H9 (cell line): ENCODE results near the gene MRPL21. TPM values are rescaled to one million over a fixed set of nuclear protein-coding genes. Genes with fewer than 3 reads are reported as not detected.

Source experiments
- DNase-seq: peaks from one replicate; pipeline ENCODE4 v3.0.0-alpha.2; 2017
- H2AFZ ChIP-seq: one replicate; pipeline ENCODE4 v1.6.1; 2013; ENCODE audit warnings: mild to moderate bottlenecking, low read length, control low read depth, moderate library complexity
- H2AK5ac ChIP-seq: 2 replicates; pipeline ENCODE4 v1.6.1; 2013; ENCODE audit warnings: low read length, control low read depth, mixed read lengths; ENCODE audit not compliant: insufficient read length
- H2BK120ac ChIP-seq: one replicate; pipeline ENCODE4 v1.6.1; 2013; ENCODE audit warnings: low read depth, mild to moderate bottlenecking, low read length, control low read depth, inconsistent platforms; ENCODE audit not compliant: poor library complexity, severe bottlenecking
- H2BK12ac ChIP-seq: 2 replicates; pipeline ENCODE4 v1.6.1; 2013; ENCODE audit warnings: low read length, control low read depth, mixed read lengths, low read depth; ENCODE audit not compliant: insufficient read length
- H2BK15ac ChIP-seq: 2 replicates; pipeline ENCODE4 v1.6.1; 2013; ENCODE audit warnings: low read depth, low read length, control low read depth
- H2BK20ac ChIP-seq: one replicate; pipeline ENCODE4 v1.6.1; 2013; ENCODE audit warnings: low read depth, mild to moderate bottlenecking, low read length, control low read depth, inconsistent platforms; ENCODE audit not compliant: poor library complexity, severe bottlenecking
- H2BK5ac ChIP-seq: 2 replicates; pipeline ENCODE4 v1.6.1; 2013; ENCODE audit warnings: low read length, control low read depth, mixed read lengths; ENCODE audit not compliant: insufficient read length
- H3K14ac ChIP-seq: 2 replicates; pipeline ENCODE4 v1.6.1; 2013; ENCODE audit warnings: low read length, control low read depth; ENCODE audit not compliant: insufficient read depth
- H3K18ac ChIP-seq: 2 replicates; pipeline ENCODE4 v1.6.1; 2013; ENCODE audit warnings: low read depth, mild to moderate bottlenecking, mixed read lengths, low read length, control low read depth; ENCODE audit not compliant: insufficient read length
- H3K23ac ChIP-seq: 2 replicates; pipeline ENCODE4 v1.6.1; 2013; ENCODE audit warnings: low read length, control low read depth, mixed read lengths, low read depth; ENCODE audit not compliant: insufficient read length
- H3K23me2 ChIP-seq: 2 replicates; pipeline ENCODE4 v1.6.1; 2013; ENCODE audit warnings: low read depth, mild to moderate bottlenecking, mixed read lengths, low read length, control low read depth; ENCODE audit not compliant: insufficient read length, poor library complexity, severe bottlenecking
- H3K27ac ChIP-seq: 2 replicates; pipeline ENCODE4 v1.5.1; 2013; ENCODE audit warnings: low read length, control low read depth, mixed read lengths, low read depth; ENCODE audit not compliant: insufficient read length
- H3K27me3 ChIP-seq: 2 replicates; pipeline ENCODE4 v1.6.1; 2013; ENCODE audit warnings: low read length, control low read depth, inconsistent platforms; ENCODE audit not compliant: insufficient read depth
- H3K4ac ChIP-seq: 2 replicates; pipeline ENCODE4 v1.6.1; 2013; ENCODE audit warnings: low read depth, mild to moderate bottlenecking, control low read depth, inconsistent platforms, low read length, moderate library complexity
- H3K4me1 ChIP-seq: 2 replicates; pipeline ENCODE4 v1.6.1; 2013; ENCODE audit warnings: low read length, control low read depth, inconsistent platforms; ENCODE audit not compliant: insufficient read depth
- H3K4me2 ChIP-seq: 2 replicates; pipeline ENCODE4 v1.6.1; 2013; ENCODE audit warnings: low read length, control low read depth, mixed read lengths; ENCODE audit not compliant: insufficient read length, insufficient read depth
- H3K56ac ChIP-seq: 2 replicates; pipeline ENCODE4 v1.6.1; 2013; ENCODE audit warnings: low read depth, mild to moderate bottlenecking, mixed read lengths, low read length, control low read depth; ENCODE audit not compliant: insufficient read length
- H3K79me1 ChIP-seq: 2 replicates; pipeline ENCODE4 v1.6.1; 2013; ENCODE audit warnings: low read depth, mild to moderate bottlenecking, moderate library complexity, low read length, control low read depth, inconsistent platforms; ENCODE audit not compliant: insufficient read depth, poor library complexity, severe bottlenecking
- H3K79me2 ChIP-seq: 2 replicates; pipeline ENCODE4 v1.6.1; 2013; ENCODE audit warnings: low read length, control low read depth, inconsistent platforms; ENCODE audit not compliant: insufficient read depth
- H3K9ac ChIP-seq: 2 replicates; pipeline ENCODE4 v1.6.1; 2013; ENCODE audit warnings: low read length, control low read depth, mixed read lengths; ENCODE audit not compliant: insufficient read length; ENCODE audit errors: extremely low read depth
- H3K9me3 ChIP-seq: one replicate; pipeline ENCODE4 v1.6.1; 2013; ENCODE audit warnings: low read depth, low read length, inconsistent platforms; ENCODE audit not compliant: control insufficient read depth
- H3T11ph ChIP-seq: one replicate; pipeline ENCODE4 v1.6.1; 2013; ENCODE audit warnings: mild to moderate bottlenecking, low read length, control low read depth, inconsistent platforms
- H4K20me1 ChIP-seq: one replicate; pipeline ENCODE4 v1.6.1; 2013; ENCODE audit not compliant: control insufficient read depth, insufficient read length, insufficient read depth
- H4K5ac ChIP-seq: 2 replicates; pipeline ENCODE4 v1.6.1; 2013; ENCODE audit warnings: low read depth, mild to moderate bottlenecking, mixed read lengths, low read length, control low read depth; ENCODE audit not compliant: insufficient read length
- H4K8ac ChIP-seq: replicated peaks from 2 replicates; pipeline ENCODE4 v1.6.1; 2013; ENCODE audit warnings: low read length, control low read depth, mixed read lengths, low read depth; ENCODE audit not compliant: insufficient read length
- H4K91ac ChIP-seq: 2 replicates; pipeline ENCODE4 v1.6.1; 2013; ENCODE audit warnings: low read depth, mild to moderate bottlenecking, moderate library complexity, mixed read lengths, low read length, control low read depth; ENCODE audit not compliant: insufficient read length
- H3K27ac Mint-ChIP-seq, 3 experiments: 2 replicates in 2 of 3; 3 replicates in 1 of 3; pipeline ENCODE4 v1.8.0; 2020 to 2021; ENCODE audit warnings: mixed read lengths in 3 of 3, mild to moderate bottlenecking in 1 of 3, moderate library complexity in 1 of 3
- H3K27me3 Mint-ChIP-seq: 2 replicates; pipeline ENCODE4 v1.8.0; 2021; ENCODE audit warnings: low read depth, mild to moderate bottlenecking, moderate library complexity, mixed read lengths
- H3K36me3 Mint-ChIP-seq, 3 experiments: 2 replicates in 2 of 3; 3 replicates in 1 of 3; pipeline ENCODE4 v1.8.0; 2020 to 2021; ENCODE audit warnings: low read depth in 3 of 3, mixed read lengths in 3 of 3; ENCODE audit not compliant: insufficient read depth in 1 of 3
- H3K4me1 Mint-ChIP-seq, 2 experiments: 2 replicates each; pipeline ENCODE4 v1.8.0; 2020; ENCODE audit warnings: mixed read lengths in 2 of 2
- H3K4me3 Mint-ChIP-seq, 2 experiments: 2 replicates in 1 of 2; 3 replicates in 1 of 2; pipeline ENCODE4 v1.8.0; 2020 to 2021; ENCODE audit warnings: mild to moderate bottlenecking in 2 of 2, mixed read lengths in 2 of 2, moderate library complexity in 1 of 2
- H3K9me3 Mint-ChIP-seq, 2 experiments: 2 replicates in 1 of 2; 3 replicates in 1 of 2; pipeline ENCODE4 v1.8.0; 2020; ENCODE audit warnings: mild to moderate bottlenecking in 2 of 2, mixed read lengths in 2 of 2, moderate library complexity in 1 of 2
- WGBS: extraction: QIAGEN DNeasy Blood & Tissue Kit; methylation state at CpG from one replicate; pipeline ENCODE4 v1.1.7; 2013; ENCODE audit warnings: missing lambda C conversion rate, low lambda C conversion rate, mixed read lengths; ENCODE audit not compliant: insufficient read length; ENCODE audit errors: extremely low coverage; 5-methylcytosine and 5-hydroxymethylcytosine counted together
- total RNA-seq: library from RNA; stranded (reverse); gene quantifications from 2 replicates; pipeline ENCODE4 v1.2.1, GENCODE V29; 2021
- TF ChIP-seq, protein P1 (sequence below): fragments of 200-600 bp; sonication (generic); conservative IDR thresholded peaks from 3 replicates; pipeline ENCODE4 v1.8.0; 2021; ENCODE audit warnings: antibody characterized with exemption, mild to moderate bottlenecking

Gene MRPL21
- total RNA-seq, 1 experiment from 2014 or later, result 91.5 TPM

DNA sequence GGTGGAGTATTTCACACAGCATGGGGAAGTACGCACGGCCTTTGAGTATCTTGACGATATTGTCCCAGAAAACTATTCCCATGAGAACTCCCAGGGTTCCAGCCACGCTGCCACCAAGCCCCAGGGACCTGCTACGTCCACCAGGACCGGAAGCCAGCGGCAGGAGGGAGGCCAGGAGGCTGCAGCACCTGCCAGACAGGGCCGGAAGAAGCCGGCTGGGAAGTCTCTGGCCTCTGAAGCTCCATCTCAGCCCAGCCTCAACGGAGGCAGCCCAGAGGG is 32.7 kb upstream of the MRPL21 start:
- TF ChIP-seq, protein P1, sequence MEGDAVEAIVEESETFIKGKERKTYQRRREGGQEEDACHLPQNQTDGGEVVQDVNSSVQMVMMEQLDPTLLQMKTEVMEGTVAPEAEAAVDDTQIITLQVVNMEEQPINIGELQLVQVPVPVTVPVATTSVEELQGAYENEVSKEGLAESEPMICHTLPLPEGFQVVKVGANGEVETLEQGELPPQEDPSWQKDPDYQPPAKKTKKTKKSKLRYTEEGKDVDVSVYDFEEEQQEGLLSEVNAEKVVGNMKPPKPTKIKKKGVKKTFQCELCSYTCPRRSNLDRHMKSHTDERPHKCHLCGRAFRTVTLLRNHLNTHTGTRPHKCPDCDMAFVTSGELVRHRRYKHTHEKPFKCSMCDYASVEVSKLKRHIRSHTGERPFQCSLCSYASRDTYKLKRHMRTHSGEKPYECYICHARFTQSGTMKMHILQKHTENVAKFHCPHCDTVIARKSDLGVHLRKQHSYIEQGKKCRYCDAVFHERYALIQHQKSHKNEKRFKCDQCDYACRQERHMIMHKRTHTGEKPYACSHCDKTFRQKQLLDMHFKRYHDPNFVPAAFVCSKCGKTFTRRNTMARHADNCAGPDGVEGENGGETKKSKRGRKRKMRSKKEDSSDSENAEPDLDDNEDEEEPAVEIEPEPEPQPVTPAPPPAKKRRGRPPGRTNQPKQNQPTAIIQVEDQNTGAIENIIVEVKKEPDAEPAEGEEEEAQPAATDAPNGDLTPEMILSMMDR, result no peak
- H3K4me3 Mint-ChIP-seq, result no peak overlapping the region
- Histone ChIP-seq H4K5ac (no peak overlapping the region), H2AFZ (no peak overlapping the region), H3T11ph (no peak overlapping the region), H3K4me2 (no peak overlapping the region), H2BK12ac (no peak overlapping the region), H4K20me1 (no peaks in the 10 kb centered on the region), H3K56ac (no peak overlapping the region), H3K23me2 (no peaks in the 10 kb centered on the region), H3K23ac (no peak overlapping the region), H3K4ac (no peak overlapping the region), H3K9me3 (no peaks in the 10 kb centered on the region), H4K8ac (no peak overlapping the region), H3K18ac (no peak overlapping the region), H3K27ac (no peak overlapping the region), H2AK5ac (no peak overlapping the region), H3K79me2 (no peaks in the 10 kb centered on the region), H3K4me1 (no peaks in the 10 kb centered on the region), H3K14ac (no peak overlapping the region), H3K79me1 (no peaks in the 10 kb centered on the region), H4K91ac (no peak overlapping the region), H2BK5ac (no peak overlapping the region), H2BK120ac (no peak overlapping the region), H2BK20ac (no peak overlapping the region), H3K9ac (no peak overlapping the region), H3K27me3 (no peaks in the 10 kb centered on the region), H2BK15ac (no peak overlapping the region)
- no peaks in the 10 kb centered on the region for H3K27me3 Mint-ChIP-seq
- no peak overlapping the region for H3K27ac Mint-ChIP-seq
- no peaks in the 10 kb centered on the region for H3K4me1 Mint-ChIP-seq
- no peak for DNase-seq
- WGBS, result no CpG with 5 or more reads among the region's 10 CpGs
- H3K36me3 Mint-ChIP-seq, result peaks cover 2 to 45% (median 29%) of the 10 kb centered on the region in 3 experiments; a peak in 6 of 7 replicates
- H3K9me3 Mint-ChIP-seq, result no peaks in the 10 kb centered on the region
